ENCODE results near the gene ADCY3. TPM values are rescaled to one million over a fixed set of nuclear protein-coding genes. Genes with fewer than 3 reads are reported as not detected.
A peak's percentile ranks its signal among the peaks of the same experiment; 100 is the strongest.

Gene ADCY3
- total and polyA plus RNA-seq, 2 of the 4 experiments (the other 2 are of a cell fraction), result 17.4 to 46.1 TPM

DNA sequence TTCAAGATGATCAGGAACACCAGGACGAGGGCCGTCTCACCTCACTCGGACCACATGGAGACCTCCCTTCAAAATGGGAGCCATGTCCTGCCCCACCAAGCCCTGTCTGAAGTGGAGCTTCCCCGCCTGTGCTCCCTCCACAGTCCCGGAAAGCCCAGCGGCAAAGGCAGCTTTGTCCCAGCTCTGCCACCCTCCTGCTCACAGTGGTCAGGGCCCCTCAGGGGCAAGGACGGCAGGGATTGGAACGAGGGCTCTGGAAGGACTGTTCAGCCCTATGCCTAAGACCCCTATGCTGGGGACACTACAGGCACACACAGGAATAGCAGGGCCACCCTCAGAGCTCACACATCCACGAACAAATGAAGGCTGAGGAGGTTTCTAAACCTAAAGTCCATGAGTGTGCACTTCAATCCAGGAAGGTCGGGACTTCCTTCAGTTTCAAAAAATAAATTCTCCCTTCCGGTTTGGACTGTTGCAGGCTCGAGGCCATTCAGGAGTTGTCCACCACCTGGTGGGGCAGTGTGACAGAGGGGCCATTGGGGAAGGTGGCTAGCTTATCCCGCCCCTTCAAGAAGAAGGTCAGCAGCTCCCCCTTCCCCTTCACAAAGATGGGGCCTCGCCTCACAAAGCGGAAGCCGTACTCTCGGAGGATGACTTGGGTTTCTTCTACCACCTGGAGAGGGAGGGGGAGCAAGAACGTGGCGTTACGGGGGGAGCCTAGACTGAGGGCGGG is 100.4 kb downstream of the ADCY3 start:
- peaks cover 46% of the 10 kb centered on the region for H3K36me3 ChIP-seq (ENCODE audit: control insufficient read depth, insufficient read depth, low read length)
- peak overlapping the region; percentile 62 for H2BK20ac ChIP-seq (ENCODE audit: low read depth, low read length)
- H3K4ac ChIP-seq (ENCODE audit: low read depth, low read length), result no peak overlapping the region
- ATAC-seq (ENCODE audit: low read depth) (no peak), DNase-seq (no peak)
- H2AFZ ChIP-seq (replicated peaks; ENCODE audit: low read length, poor library complexity), result no peak overlapping the region
- no peak overlapping the region for H2BK15ac ChIP-seq (ENCODE audit: low read depth, low read length)
- H3K9me1 ChIP-seq (ENCODE audit: insufficient read depth, low read length), result peaks cover 11% of the 10 kb centered on the region
- peak overlapping the region; percentile 13; the same call in 1 of the 2 replicates for H4K91ac ChIP-seq (ENCODE audit: insufficient read depth, low read depth, low read length)
- ChIA-PET POLR2A (ENCODE audit: unreplicated experiment) (no interaction called here), CTCF (no interaction called here)
- peaks cover 12% of the 10 kb centered on the region for H3K4me1 ChIP-seq (ENCODE audit: control insufficient read depth, insufficient read depth, low read length)
- no peak overlapping the region for H3K56ac ChIP-seq (ENCODE audit: extremely low read depth, insufficient read depth, low read length)
- dilution Hi-C loops (cut with HindIII; ENCODE audit: low sequenced_read_pairs, unreplicated experiment), result no loop called here
- H3K9ac ChIP-seq (ENCODE audit: low read depth, low read length), result no peak overlapping the region
- in situ Hi-C loops (cut with MboI; ENCODE audit: low sequenced_read_pairs), result no loop called here
- H3K27me3 ChIP-seq (ENCODE audit: control insufficient read depth, insufficient read depth, low read length), result no peaks in the 10 kb centered on the region
- H3K23ac ChIP-seq (ENCODE audit: low read depth, low read length), result no peak overlapping the region
- 0 out of 4 replicates have a peak overlapping the region, but pooled peaks of 1 of the 2 experiments have one; percentile 7 for H4K8ac ChIP-seq (ENCODE audit: low read depth in 2 of 2, low read length in 2 of 2)
- H2AK9ac ChIP-seq (replicated peaks; ENCODE audit: low read depth, low read length, poor library complexity), result peak overlapping the region; percentile 43
- H3K4me3 ChIP-seq (ENCODE audit: insufficient read depth, low read depth, low read length), result no peak overlapping the region
- no peaks in the 10 kb centered on the region for H4K20me1 ChIP-seq (ENCODE audit: insufficient read depth, low read length)
- no TSS peak for BruUV-seq (replicated peaks)
- WGBS, 2 experiments (ENCODE audit: extremely low coverage in 2 of 2, insufficient read length in 1 of 2), result no CpG with 5 or more reads among the region's 21 CpGs
- H2AK5ac ChIP-seq (ENCODE audit: low read depth, low read length), result peak overlapping the region; percentile 7; the same call in 1 of the 2 replicates
- no peak overlapping the region for H3K14ac ChIP-seq (replicated peaks; ENCODE audit: low read depth, low read length)
- peak overlapping the region; percentile 25 for H2BK5ac ChIP-seq (ENCODE audit: low read depth, low read length, poor library complexity, severe bottlenecking)
- no peak overlapping the region for H3K18ac ChIP-seq (ENCODE audit: low read depth, low read length)
- no peaks in the 10 kb centered on the region for H3K9me3 ChIP-seq (ENCODE audit: control insufficient read depth, insufficient read depth, low read length)
- no peak overlapping the region for H2BK120ac ChIP-seq (ENCODE audit: low read depth, low read length)
- peaks cover 26 to 63% of the 10 kb centered on the region in 2 experiments for H3K79me1 ChIP-seq (ENCODE audit: low read depth in 1 of 2, low read length in 2 of 2)
- H3K27ac ChIP-seq (ENCODE audit: insufficient read depth, low read length), result no peak overlapping the region
- H4K5ac ChIP-seq (ENCODE audit: low read depth, low read length), result peak overlapping the region; percentile 31; the same call in 1 of the 2 replicates
- intact Hi-C loops (cut with micrococcal nuclease), result no loop called here
- TF ChIP-seq POLR2A (IDR thresholded peaks at IDR 0.05; ENCODE audit: low read depth, low read length) (no peak), RAD21 (IDR thresholded peaks at IDR 0.05; ENCODE audit: low read length) (no peak), NFE2L2 (IDR thresholded peaks at IDR 0.05; ENCODE audit: low read depth, low read length) (no peak), MAFK (IDR thresholded peaks at IDR 0.05; ENCODE audit: low read depth, low read length) (no peak), CHD1 (IDR thresholded peaks at IDR 0.05; ENCODE audit: low read depth, low read length) (no peak), RCOR1 (IDR thresholded peaks at IDR 0.05; ENCODE audit: insufficient replicate concordance, low read length) (no peak), BHLHE40 (IDR thresholded peaks at IDR 0.05; ENCODE audit: low read depth, low read length) (no peak), FOS (IDR thresholded peaks at IDR 0.05; ENCODE audit: low read depth, low read length) (no peak), MAZ (IDR thresholded peaks at IDR 0.05; ENCODE audit: borderline replicate concordance, low read depth, low read length) (no peak)
- TF ChIP-seq, protein P1, sequence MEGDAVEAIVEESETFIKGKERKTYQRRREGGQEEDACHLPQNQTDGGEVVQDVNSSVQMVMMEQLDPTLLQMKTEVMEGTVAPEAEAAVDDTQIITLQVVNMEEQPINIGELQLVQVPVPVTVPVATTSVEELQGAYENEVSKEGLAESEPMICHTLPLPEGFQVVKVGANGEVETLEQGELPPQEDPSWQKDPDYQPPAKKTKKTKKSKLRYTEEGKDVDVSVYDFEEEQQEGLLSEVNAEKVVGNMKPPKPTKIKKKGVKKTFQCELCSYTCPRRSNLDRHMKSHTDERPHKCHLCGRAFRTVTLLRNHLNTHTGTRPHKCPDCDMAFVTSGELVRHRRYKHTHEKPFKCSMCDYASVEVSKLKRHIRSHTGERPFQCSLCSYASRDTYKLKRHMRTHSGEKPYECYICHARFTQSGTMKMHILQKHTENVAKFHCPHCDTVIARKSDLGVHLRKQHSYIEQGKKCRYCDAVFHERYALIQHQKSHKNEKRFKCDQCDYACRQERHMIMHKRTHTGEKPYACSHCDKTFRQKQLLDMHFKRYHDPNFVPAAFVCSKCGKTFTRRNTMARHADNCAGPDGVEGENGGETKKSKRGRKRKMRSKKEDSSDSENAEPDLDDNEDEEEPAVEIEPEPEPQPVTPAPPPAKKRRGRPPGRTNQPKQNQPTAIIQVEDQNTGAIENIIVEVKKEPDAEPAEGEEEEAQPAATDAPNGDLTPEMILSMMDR (conservative IDR thresholded peaks at IDR 0.05; ENCODE audit: low read depth, low read length), result no peak
- no peak overlapping the region for H3K4me2 ChIP-seq (ENCODE audit: low read depth, low read length)

Measured in IMR-90 (cell line).